Measurements from ENCODE around the gene BSND. TPM values are rescaled to one million over a fixed set of nuclear protein-coding genes. Genes with fewer than 3 reads are reported as not detected.
"Not testable (repeated sequence)": the region's sequence is repeated elsewhere in the genome, so short reads cannot be mapped to it uniquely, and the experiment has no call there.

Gene BSND
- total RNA-seq, 2 donors from 2014 or later, result not detected

DNA sequence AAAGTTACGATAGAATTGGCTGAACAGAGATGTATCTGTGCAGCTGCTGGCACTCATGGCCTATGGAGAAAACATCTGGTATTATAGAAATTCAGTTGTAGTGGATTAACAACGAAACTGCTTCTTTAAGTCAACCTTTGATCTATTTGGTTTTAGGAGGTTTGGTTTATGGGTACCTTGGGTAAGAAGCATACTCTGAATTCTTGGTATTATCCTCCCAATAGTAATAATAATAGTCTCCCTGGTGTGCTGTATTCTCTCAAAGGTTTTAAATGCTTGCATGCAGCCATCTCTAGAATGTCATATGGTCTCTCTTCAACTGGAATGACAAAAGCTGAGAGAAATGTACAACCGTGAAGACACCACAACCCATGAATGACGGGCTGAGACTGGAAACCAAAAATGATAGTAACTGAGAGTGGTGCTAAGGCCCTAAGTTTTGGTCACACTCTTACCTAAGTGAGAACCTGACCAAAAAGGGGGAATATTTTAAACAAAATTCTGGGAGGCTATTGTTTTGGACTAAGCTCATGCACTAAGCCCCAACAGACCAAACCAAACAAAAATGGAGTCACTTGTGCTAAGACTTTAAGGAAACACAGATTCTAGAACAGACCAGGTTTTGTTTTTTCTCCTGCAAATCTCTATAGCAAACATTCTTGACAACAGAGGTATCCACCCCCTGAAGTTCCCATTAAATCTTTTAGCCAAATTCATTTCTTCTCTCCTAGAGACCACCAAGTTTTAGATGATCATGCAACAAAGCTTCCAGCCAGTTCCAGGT lies 35.9 kb upstream of the BSND start:
- no peak overlapping the region for H3K27ac ChIP-seq
- no peaks in the 10 kb centered on the region for H3K27me3 ChIP-seq
- no peaks in the 10 kb centered on the region for H3K36me3 ChIP-seq
- no peak overlapping the region for H3K4me3 ChIP-seq
- H3K9me3 ChIP-seq, result no peaks in the 10 kb centered on the region
- no peaks in the 10 kb centered on the region for H3K4me1 ChIP-seq
- no peak for DNase-seq (ENCODE audit: low spot score)
- TF ChIP-seq CTCF (IDR thresholded peaks at IDR 0.05), result no peak

DNA sequence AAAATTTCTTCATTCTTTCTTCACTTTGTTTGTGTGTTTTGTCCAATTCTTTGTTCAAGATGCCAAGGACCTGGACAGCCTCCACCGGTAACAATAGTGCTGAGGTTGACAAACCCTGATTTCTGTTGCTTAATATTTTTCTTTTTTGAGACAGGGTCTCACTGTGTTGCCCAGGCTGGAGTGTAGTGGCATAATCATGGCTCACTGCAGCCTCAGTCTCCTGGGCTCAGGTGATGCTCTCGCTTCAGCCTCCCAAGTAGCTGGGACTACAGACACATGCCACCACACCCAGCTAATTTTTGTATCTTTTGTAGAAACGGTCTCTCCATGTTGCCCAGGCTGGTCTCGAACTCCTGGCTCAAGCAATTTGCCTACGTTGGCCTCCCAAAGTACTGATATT lies 34.9 kb upstream of the BSND start:
- not testable (repeated sequence) for DNase-seq (ENCODE audit: low spot score)

GRCh38 chr1:54965624-54966340 lies 33.0 kb upstream of the BSND start:
- Histone ChIP-seq H3K4me3 (no peak overlapping the region), H3K27me3 (no peaks in the 10 kb centered on the region), H3K36me3 (no peaks in the 10 kb centered on the region), H3K9me3 (no peaks in the 10 kb centered on the region), H3K27ac (no peak overlapping the region), H3K4me1 (no peaks in the 10 kb centered on the region)
- DNase-seq (ENCODE audit: low spot score), result peak; percentile 90
- no peak for TF ChIP-seq CTCF (IDR thresholded peaks at IDR 0.05)

More for the DNA sequence above, 34.9 kb upstream of the BSND start:
- not testable (repeated sequence) for H3K36me3 ChIP-seq, H3K27me3 ChIP-seq, H3K27ac ChIP-seq, H3K9me3 ChIP-seq, H3K4me3 ChIP-seq, H3K4me1 ChIP-seq

- no peak for TF ChIP-seq CTCF (IDR thresholded peaks at IDR 0.05)
These were observed 31.4 kb upstream of the BSND start for GRCh38 chr1:54967372-54967771.

DNA sequence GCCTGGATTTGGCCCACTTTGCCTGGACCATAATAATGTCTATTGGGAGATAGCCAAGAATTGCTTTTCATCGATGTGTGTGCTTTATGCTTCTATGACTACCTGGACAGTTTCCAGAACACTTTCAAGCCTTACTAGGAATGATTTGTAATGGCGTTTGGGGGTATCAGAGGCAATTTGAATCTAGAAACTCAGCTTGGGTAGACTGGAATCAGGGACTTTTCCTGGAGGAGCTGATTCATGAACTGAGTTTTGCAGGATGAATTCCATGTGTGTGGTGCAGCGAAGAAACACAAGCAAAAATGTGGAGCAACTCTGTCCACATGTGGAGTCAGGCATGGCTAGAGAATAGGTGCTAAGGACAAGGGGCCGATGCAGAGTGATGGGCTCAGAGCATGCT lies 30.2 kb upstream of the BSND start:
- TF ChIP-seq CTCF (IDR thresholded peaks at IDR 0.05), result no peak
- DNase-seq (ENCODE audit: low spot score), result no peak
- H3K4me1 ChIP-seq, result no peaks in the 10 kb centered on the region
- H3K9me3 ChIP-seq, result no peaks in the 10 kb centered on the region
- no peak overlapping the region for H3K4me3 ChIP-seq
- no peaks in the 10 kb centered on the region for H3K27me3 ChIP-seq
- H3K36me3 ChIP-seq, result no peaks in the 10 kb centered on the region
- H3K27ac ChIP-seq, result no peak overlapping the region

More at GRCh38 chr1:54967372-54967771, 31.4 kb upstream of the BSND start:
- Histone ChIP-seq H3K27ac (no peak overlapping the region), H3K27me3 (no peaks in the 10 kb centered on the region), H3K4me3 (no peak overlapping the region), H3K9me3 (no peaks in the 10 kb centered on the region), H3K4me1 (no peaks in the 10 kb centered on the region), H3K36me3 (no peaks in the 10 kb centered on the region)
- no peak for DNase-seq (ENCODE audit: low spot score)

- Histone ChIP-seq H3K36me3 (no peaks in the 10 kb centered on the region), H3K27me3 (no peaks in the 10 kb centered on the region), H3K9me3 (no peaks in the 10 kb centered on the region), H3K27ac (no peak overlapping the region), H3K4me3 (no peak overlapping the region), H3K4me1 (no peaks in the 10 kb centered on the region)
- TF ChIP-seq CTCF (IDR thresholded peaks at IDR 0.05), result no peak
- no peak for DNase-seq (ENCODE audit: low spot score)
These were observed 28.9 kb upstream of the BSND start for GRCh38 chr1:54969879-54970278.

Data from right atrium auricular region (tissue), 2 donors.